Measurements from ENCODE around the gene CLTB.

Gene CLTB

DNA sequence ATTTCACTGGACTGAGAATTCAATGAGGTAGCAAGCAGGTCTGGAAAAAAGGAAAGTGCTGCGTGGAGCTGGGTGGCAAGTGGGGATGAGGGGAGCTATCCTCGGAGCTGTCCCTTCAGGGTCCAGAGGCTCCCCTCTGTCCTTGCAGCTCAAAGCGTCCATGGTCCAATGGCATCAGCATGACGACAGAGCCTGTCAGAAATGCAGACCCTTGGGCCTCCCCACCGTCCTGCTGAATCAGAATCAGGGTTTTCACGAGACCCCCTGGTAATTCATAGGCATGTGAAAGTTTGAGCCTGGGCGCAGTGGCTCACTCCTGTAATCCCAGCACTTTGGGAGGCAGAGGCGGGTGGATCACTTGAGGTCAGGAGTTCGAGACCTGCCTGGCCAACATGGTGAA is 22.2 kb downstream of the CLTB start:
- H3K27me3 Mint-ChIP-seq (ENCODE audit: low read depth, poor library complexity): peaks cover 4% of the 10 kb centered on the region
- DNase-seq: no peak
- TF ChIP-seq, protein P1, sequence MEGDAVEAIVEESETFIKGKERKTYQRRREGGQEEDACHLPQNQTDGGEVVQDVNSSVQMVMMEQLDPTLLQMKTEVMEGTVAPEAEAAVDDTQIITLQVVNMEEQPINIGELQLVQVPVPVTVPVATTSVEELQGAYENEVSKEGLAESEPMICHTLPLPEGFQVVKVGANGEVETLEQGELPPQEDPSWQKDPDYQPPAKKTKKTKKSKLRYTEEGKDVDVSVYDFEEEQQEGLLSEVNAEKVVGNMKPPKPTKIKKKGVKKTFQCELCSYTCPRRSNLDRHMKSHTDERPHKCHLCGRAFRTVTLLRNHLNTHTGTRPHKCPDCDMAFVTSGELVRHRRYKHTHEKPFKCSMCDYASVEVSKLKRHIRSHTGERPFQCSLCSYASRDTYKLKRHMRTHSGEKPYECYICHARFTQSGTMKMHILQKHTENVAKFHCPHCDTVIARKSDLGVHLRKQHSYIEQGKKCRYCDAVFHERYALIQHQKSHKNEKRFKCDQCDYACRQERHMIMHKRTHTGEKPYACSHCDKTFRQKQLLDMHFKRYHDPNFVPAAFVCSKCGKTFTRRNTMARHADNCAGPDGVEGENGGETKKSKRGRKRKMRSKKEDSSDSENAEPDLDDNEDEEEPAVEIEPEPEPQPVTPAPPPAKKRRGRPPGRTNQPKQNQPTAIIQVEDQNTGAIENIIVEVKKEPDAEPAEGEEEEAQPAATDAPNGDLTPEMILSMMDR (IDR thresholded peaks at IDR 0.05): no peak
- peaks cover 15% of the 10 kb centered on the region for H3K36me3 Mint-ChIP-seq (ENCODE audit: low read depth)
- H3K27ac Mint-ChIP-seq: no peak overlapping the region
- H3K4me3 Mint-ChIP-seq: no peak overlapping the region
- H3K9me3 Mint-ChIP-seq: no peaks in the 10 kb centered on the region
- H3K4me1 Mint-ChIP-seq: peaks cover 34% of the 10 kb centered on the region

DNA sequence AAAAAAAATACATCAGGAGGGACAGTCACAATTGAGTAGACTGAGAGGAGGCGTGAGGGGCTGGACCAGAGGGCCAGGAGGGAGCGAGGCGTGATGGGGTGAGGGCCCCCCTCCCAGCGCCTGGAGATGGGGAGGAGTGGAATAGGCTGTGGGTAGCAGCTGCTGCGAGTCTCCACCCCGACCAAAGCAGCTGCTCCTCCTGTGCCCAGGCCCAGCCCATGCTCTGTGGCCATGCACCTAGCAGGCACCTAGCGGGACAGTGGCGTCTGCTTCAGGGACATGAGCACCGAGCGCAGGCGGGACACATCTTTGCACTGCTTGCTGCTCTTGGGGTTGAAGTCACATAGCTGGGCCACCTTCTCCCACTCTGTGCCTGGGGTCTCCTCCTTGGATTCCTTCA is 23.8 kb downstream of the CLTB start:
- no peak overlapping the region for H3K4me3 Mint-ChIP-seq
- DNase-seq: no peak
- H3K27me3 Mint-ChIP-seq (ENCODE audit: low read depth, poor library complexity): peaks cover 4% of the 10 kb centered on the region
- H3K4me1 Mint-ChIP-seq: peaks cover 40% of the 10 kb centered on the region
- TF ChIP-seq, protein P1 (IDR thresholded peaks at IDR 0.05): no peak
- H3K27ac Mint-ChIP-seq: no peak overlapping the region
- peaks cover 15% of the 10 kb centered on the region for H3K36me3 Mint-ChIP-seq (ENCODE audit: low read depth)
- H3K9me3 Mint-ChIP-seq: no peaks in the 10 kb centered on the region

DNA sequence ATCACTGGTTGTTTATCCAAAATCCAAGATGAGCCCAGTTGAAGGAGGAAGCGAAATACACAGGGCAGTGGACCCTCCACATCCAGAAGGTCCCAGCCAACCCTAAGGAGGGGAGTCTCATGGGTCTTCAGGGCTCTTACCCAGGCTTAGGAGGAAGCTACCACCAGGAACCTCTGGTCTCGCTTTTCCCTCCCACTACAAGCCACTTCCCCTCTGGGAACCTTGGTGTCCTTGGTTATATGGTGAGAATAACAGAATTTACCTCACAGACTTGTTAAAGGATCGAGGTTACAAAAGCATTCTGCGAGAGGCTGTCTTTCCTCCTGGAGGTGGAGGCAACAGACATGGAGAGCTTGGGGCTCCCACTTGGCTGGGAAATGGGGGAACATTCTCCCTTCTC is 24.3 kb downstream of the CLTB start:
- Mint-ChIP-seq H3K36me3 (ENCODE audit: low read depth) (peaks cover 15% of the 10 kb centered on the region), H3K9me3 (no peaks in the 10 kb centered on the region)

DNA sequence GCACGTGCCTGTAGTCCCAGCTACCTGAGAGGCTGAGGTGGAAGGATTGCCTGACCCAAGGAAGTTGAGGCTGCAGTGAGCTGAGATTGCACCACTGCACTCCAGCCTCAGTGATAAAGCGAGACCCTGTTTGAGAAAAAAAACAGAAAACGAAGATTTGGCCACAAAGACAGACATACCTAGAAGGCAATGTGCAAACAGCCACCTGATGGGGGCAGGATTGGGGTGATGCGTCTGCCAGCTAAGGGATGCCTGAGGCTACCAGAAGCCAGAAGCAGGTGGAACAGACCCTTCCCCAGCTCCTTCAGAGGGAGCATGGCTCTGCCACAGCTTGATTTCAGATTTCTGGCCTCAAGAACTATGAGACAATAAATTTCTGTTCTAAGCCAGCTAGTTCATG is 24.9 kb downstream of the CLTB start:
- TF ChIP-seq, protein P1 (IDR thresholded peaks at IDR 0.05): no peak
- H3K27ac Mint-ChIP-seq: no peak overlapping the region
- no peak overlapping the region for H3K4me3 Mint-ChIP-seq
- DNase-seq: no peak
- peaks cover 16% of the 10 kb centered on the region for H3K36me3 Mint-ChIP-seq (ENCODE audit: low read depth)
- no peaks in the 10 kb centered on the region for H3K27me3 Mint-ChIP-seq (ENCODE audit: low read depth, poor library complexity)
- H3K4me1 Mint-ChIP-seq: peaks cover 43% of the 10 kb centered on the region
- H3K9me3 Mint-ChIP-seq: no peaks in the 10 kb centered on the region

More for the DNA sequence above, 24.3 kb downstream of the CLTB start:
- DNase-seq: no peak
- TF ChIP-seq, protein P1 (IDR thresholded peaks at IDR 0.05): no peak
- Mint-ChIP-seq H3K27me3 (ENCODE audit: low read depth, poor library complexity) (peaks cover 1% of the 10 kb centered on the region), H3K4me3 (no peak overlapping the region), H3K4me1 (peaks cover 43% of the 10 kb centered on the region), H3K27ac (no peak overlapping the region)

DNA sequence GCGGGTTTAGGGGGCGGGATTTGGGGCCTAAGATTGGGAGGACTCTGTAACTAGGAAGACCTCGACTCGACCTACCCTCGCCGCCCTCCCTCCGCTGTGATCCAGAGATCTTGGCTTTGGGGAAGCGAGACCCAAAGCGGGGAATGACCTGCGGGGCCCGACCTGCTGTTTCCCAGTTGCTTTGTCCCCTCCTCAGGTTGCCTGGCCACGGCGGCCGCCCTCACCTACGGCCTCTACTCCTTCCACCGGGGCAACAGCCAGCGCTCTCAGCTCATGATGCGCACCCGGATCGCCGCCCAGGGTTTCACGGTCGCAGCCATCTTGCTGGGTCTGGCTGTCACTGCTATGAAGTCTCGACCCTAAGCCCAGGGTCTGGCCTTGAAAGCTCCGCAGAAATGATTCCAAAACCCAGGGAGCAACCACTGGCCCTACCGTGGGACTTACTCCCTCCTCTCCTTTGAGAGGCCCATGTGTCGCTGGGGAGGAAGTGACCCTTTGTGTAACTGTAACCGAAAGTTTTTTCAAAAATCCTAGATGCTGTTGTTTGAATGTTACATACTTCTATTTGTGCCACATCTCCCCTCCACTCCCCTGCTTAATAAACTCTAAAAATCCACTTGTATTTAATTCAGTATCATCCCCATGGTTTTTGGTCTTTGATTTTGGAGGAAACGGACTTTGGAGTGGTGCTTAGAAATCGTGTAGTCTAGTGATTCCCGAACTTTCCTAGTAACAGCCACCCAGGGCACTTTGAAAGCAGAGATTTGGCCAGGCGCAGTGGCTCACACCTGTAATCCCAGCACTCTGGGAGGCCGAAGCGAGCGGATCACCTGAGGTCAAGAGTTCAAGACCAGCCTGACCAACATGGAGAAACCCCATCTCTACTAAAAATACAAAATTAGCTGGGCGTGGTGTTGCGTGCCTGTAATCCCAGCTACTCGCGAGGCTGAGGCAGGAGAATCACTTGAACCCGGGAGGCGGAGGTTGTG is 26.9 kb downstream of the CLTB start:
- DNase-seq: no peak
- H3K4me1 Mint-ChIP-seq: peaks cover 34% of the 10 kb centered on the region

More for the DNA sequence above, 26.9 kb downstream of the CLTB start:
- TF ChIP-seq, protein P1 (IDR thresholded peaks at IDR 0.05): no peak
- peaks cover 31% of the 10 kb centered on the region for H3K36me3 Mint-ChIP-seq (ENCODE audit: low read depth)
- H3K4me3 Mint-ChIP-seq: peak overlapping the region; percentile 100
- H3K27ac Mint-ChIP-seq: peak overlapping the region; percentile 100
- no peaks in the 10 kb centered on the region for H3K27me3 Mint-ChIP-seq (ENCODE audit: low read depth, poor library complexity)
- H3K9me3 Mint-ChIP-seq: no peaks in the 10 kb centered on the region

All from nephron progenitor cell (in vitro differentiated cells).